GM15510 (cell line): ENCODE measurements around the gene DLGAP1.

ENCODE experiments used
- POLR2A ChIP-seq: IDR thresholded peaks from 3 replicates; pipeline ENCODE4 v1.6.1; 2011; ENCODE audit warnings: borderline replicate concordance; ENCODE audit not compliant: insufficient read length; ENCODE audit errors: extremely low read depth

DLGAP1 gene

GRCh38 chr18:3891245-3891644 is 563.9 kb downstream of the DLGAP1 start:
- TF ChIP-seq POLR2A = no peak

- TF ChIP-seq POLR2A = no peak
Observed at GRCh38 chr18:3889803-3890202, 565.3 kb downstream of the DLGAP1 start.

- no peak for TF ChIP-seq POLR2A
Observed at GRCh38 chr18:3889121-3889520, 566.0 kb downstream of the DLGAP1 start.

- TF ChIP-seq POLR2A = no peak
Observed at GRCh38 chr18:3886575-3887322, 568.4 kb downstream of the DLGAP1 start.

DNA sequence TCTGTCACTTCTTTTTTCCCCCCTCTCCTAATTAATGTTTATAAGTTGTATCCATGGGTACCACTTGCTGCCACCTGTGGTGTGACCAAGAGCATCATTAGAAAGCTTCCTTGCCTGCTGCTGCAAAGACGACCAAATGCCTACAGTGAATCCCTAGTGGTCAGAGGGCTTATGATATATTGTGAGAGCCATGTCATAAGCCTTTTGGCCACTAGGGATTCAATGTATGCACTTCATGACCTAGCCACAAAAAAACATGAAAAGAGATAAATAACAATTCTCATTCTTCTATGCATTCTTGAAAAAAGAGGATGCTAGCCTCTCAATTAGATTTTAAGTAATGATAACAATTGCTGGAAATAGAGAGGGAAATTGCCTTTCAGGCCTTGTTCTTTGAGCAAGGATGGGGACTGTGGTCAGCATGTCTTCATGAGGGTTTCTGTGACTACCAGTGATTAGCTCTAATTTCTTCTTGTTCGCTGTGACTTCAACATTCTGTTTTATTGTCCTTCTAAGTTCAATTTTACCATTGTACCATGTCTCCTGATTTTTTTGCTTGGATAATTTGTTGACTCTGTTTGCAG is 569.8 kb downstream of the DLGAP1 start:
- no peak for TF ChIP-seq POLR2A

DNA sequence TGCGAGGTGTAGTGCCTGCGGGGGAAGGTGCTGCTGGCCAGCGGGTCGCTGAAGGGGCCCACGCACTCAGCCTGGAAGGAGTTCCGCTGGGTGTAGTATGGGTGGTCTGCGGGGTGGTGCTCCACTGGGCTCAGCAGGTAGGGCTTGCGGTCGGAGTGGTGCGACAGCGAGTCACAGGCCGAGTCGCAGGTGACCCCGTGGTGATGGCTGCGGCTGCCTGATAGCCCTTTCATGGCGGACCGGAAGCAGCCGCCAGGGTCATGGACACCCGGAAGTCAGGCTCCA is 575.3 kb downstream of the DLGAP1 start:
- no peak for TF ChIP-seq POLR2A

- no peak for TF ChIP-seq POLR2A
Observed at GRCh38 chr18:3879114-3879835, 575.8 kb downstream of the DLGAP1 start.

GRCh38 chr18:3878401-3878800 is 576.7 kb downstream of the DLGAP1 start:
- TF ChIP-seq POLR2A = no peak

DNA sequence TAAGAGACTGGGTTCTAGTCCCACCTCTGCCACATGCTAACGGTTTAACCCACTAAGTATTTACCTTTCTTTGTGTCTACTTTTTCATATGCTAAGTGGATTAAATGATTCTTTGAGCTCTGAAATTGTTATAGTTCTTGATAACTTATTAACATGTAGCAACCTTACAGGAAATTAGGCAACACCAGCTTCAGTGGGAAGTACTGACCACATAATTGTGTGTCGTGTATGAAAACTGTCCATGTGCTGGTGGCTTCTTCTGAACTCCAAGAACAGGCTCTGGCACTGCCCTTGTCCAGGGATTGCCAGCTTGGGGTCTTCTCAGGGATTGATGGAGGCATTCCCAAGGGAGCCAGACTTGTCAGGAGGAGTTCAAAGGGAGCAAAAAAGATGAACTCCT is 577.4 kb downstream of the DLGAP1 start:
- no peak for TF ChIP-seq POLR2A

- no peak for TF ChIP-seq POLR2A
Observed at GRCh38 chr18:3875961-3876360, 579.1 kb downstream of the DLGAP1 start.

GRCh38 chr18:3875376-3875775 is 579.7 kb downstream of the DLGAP1 start:
- TF ChIP-seq POLR2A = no peak

DNA sequence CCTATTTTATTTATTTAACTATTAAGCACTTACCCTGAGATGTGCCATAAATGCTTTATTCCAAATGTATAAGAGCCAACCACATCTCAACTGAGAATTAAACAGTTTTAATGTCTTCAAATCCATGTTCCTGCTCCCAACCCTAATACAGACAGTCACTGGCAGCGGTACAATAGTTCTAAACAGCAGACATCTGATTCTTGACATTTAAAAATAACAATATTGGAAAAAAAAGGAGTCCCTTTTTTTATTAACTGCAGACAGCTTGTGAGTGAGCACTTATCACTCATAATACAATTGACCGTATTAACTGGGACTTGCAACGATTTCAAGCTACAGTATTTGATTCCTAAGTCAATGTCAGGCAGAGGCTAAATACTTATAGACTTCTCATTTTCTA is 580.5 kb downstream of the DLGAP1 start:
- no peak for TF ChIP-seq POLR2A

DNA sequence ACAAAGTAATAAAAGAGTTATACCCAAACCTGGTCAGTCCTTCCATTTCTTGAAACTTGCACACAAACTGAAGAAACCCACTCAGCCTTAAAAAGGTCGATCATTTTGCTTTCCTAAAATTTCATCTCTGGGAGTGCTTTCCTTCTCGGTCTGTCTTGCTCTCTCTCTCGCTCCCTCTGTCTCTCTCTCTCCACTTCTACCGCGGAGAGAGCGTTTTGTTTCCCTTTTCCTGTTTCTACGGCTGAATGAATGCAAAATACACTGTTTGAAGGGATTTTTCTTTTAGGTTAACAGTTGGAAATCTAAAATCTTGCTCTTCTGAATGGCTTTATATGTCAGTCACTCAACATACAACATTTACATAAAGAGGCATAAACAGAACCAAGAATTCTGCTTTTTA is 581.0 kb downstream of the DLGAP1 start:
- no peak for TF ChIP-seq POLR2A

GRCh38 chr18:3873698-3874097 is 581.4 kb downstream of the DLGAP1 start:
- no peak for TF ChIP-seq POLR2A

- no peak for TF ChIP-seq POLR2A
Observed at GRCh38 chr18:3873211-3873610, 581.9 kb downstream of the DLGAP1 start.

DNA sequence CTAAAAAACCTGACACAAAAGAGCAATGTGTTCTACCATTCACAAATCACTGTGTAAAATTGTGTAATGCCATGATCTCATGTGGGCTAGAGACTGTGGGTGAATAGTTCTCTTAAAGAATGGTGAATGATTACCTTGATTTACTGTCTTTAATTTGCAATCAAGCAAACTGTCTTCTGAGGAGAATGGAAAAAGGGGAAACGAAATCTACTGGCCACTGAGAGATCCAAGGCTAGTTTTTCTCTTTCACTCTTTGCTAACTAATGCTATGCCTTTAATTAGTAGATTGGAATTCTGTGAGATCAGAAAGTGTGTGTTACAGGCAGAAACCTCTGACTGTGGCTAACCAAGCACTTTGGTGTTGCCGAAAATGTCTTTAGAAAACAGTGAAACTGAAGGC is 582.5 kb downstream of the DLGAP1 start:
- no peak for TF ChIP-seq POLR2A
